ENCODE measurements around the gene NTRK2.

GRCh38 chr9:84856181-84856632, 186.7 kb downstream of the NTRK2 start:
- TF ChIP-seq CTCF (conservative IDR thresholded peaks at IDR 0.05; ENCODE audit: low read depth, low read length) (no peak), EZH2 (IDR thresholded peaks at IDR 0.05; ENCODE audit: borderline replicate concordance, low read depth, low read length, poor library complexity, severe bottlenecking) (no peak)

All from A673 (cell line).